Measurements from ENCODE around the gene MGRN1. TPM values are rescaled to one million over a fixed set of nuclear protein-coding genes. Genes with fewer than 3 reads are reported as not detected.

Gene MGRN1
- total and polyA plus RNA-seq, 2 of the 13 experiments (the other 11 are each of a cell fraction or from before 2014, with no cell fraction given), result 11.9 to 12.6 TPM

DNA sequence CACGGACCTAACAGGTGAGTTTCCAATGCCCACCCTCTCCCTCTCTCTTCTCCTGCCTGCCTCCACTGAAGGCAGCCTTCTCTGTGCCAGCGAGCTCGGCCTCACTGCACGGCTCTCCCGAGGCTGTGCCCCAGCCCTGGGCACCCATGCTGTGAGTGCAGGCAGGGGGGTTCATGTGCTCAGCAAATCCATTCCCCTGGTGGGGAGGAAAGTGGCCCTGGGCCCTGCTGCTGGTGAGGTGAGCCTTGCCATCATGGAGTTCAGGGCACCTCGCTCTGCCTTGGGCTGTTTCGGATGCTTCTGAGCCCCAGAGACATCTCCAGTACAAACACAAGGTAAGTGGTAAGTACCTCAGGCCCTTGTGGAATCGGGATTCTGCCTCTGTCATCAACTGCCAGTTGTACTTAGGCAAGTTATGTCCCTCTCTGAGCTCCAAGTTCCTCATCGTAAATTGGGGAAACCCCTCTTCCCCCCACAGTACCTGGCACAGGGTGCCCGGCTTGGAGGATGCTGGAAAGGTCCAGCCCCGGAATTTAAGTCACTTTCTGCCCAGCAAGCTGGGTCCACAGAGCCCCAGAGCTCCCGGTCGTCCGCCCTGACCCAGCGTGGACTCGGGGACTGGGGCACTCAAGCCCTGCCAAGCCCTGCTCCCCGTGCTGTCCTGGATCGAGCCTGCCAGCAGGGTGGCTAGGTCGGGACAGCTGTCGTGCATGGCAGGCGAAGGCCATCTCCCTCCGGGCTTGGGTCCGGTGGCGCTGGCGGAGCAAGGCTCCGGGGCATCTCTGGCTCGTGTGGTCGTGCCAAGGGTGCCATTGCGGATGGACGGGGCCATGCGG, 68.1 kb downstream of the MGRN1 start (continued):
- TF ChIP-seq MIXL1 (CRISPR knock-in tag; IDR thresholded peaks at IDR 0.05), result no peak
- TF ChIP-seq ZBTB20 (CRISPR knock-in tag; IDR thresholded peaks at IDR 0.05; ENCODE audit: borderline replicate concordance, low read depth), result peak; percentile 2; the same call in 1 of the 2 replicates
- TF ChIP-seq ZNF572 (CRISPR knock-in tag; IDR thresholded peaks at IDR 0.05), result 0 out of 2 replicates have a peak, but pooled peaks have one; percentile 65
- TF ChIP-seq, protein P1, sequence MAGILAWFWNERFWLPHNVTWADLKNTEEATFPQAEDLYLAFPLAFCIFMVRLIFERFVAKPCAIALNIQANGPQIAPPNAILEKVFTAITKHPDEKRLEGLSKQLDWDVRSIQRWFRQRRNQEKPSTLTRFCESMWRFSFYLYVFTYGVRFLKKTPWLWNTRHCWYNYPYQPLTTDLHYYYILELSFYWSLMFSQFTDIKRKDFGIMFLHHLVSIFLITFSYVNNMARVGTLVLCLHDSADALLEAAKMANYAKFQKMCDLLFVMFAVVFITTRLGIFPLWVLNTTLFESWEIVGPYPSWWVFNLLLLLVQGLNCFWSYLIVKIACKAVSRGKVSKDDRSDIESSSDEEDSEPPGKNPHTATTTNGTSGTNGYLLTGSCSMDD (CRISPR knock-in tag; IDR thresholded peaks at IDR 0.05), result 0 out of 2 replicates have a peak, but pooled peaks have one; percentile 12
- 0 out of 2 replicates have a peak, but pooled peaks have one; percentile 56 for TF ChIP-seq ZBTB39 (CRISPR knock-in tag; IDR thresholded peaks at IDR 0.05)
- 0 out of 2 replicates have a peak, but pooled peaks have one; percentile 26 for TF ChIP-seq RXRA (CRISPR knock-in tag; IDR thresholded peaks at IDR 0.05)
- TF ChIP-seq RBM39 (IDR thresholded peaks at IDR 0.05; ENCODE audit: low read depth, low read length, poor library complexity, severe bottlenecking), result peak; percentile 29
- no peak for TF ChIP-seq LCORL (IDR thresholded peaks at IDR 0.05)
- TF ChIP-seq LCORL (CRISPR knock-in tag; IDR thresholded peaks at IDR 0.05), result no peak; the same call in 1 of the 2 replicates
- TF ChIP-seq ZNF282 (IDR thresholded peaks at IDR 0.05; ENCODE audit: partially characterized antibody), result no peak
- no peak for TF ChIP-seq FOXP1 (IDR thresholded peaks at IDR 0.05)
- no peak for TF ChIP-seq FOXP1 (CRISPR knock-in tag; IDR thresholded peaks at IDR 0.05)
- peak; percentile 64; the same call in 1 of the 2 replicates for TF ChIP-seq ZNF350 (CRISPR knock-in tag; IDR thresholded peaks at IDR 0.05; ENCODE audit: borderline replicate concordance, low read depth)
- 0 out of 2 replicates have a peak, but pooled peaks have one; percentile 3 for TF ChIP-seq HMGXB3 (CRISPR knock-in tag; IDR thresholded peaks at IDR 0.05; ENCODE audit: borderline replicate concordance)
- TF ChIP-seq BRD4 (CRISPR knock-in tag; IDR thresholded peaks at IDR 0.05), result 0 out of 2 replicates have a peak, but pooled peaks have one; percentile 22

Data from HepG2 (cell line).